Ishikawa (cell line): ENCODE data around the gene PODXL2.

ENCODE experiments used
- CEBPB ChIP-seq: IDR thresholded peaks from 2 replicates; pipeline ENCODE4 v1.6.1; 2012
- CREB1 ChIP-seq: IDR thresholded peaks from 2 replicates; pipeline ENCODE4 v1.6.1; 2012; ENCODE audit warnings: low read depth
- EP300 ChIP-seq: IDR thresholded peaks from 2 replicates; pipeline ENCODE4 v1.6.1; 2012; ENCODE audit warnings: borderline replicate concordance
- YY1 ChIP-seq: IDR thresholded peaks from 2 replicates; pipeline ENCODE4 v1.6.1; 2012; ENCODE audit warnings: low read depth

DNA sequence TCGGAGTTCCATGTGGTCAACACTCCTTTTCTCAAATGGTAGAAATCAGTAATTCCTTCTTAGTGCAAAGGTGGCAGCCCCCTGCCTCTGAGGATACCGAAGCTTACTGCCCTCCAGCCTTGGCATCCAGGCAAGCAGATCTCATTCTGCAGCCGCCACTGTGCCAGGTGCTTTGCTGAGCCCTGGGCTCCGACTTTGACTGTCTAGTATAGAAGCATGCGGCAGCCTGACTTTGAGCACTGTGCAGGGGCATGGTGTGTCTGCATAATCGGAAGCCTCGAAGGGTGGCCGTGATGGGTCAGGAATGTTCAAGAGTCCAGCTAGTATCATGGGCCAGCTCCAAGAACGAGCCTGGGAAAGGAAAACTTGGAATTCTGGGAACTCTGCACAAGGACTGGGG is 83.5 kb downstream of the PODXL2 start:
- no peak for TF ChIP-seq EP300
- TF ChIP-seq CEBPB, result no peak
- TF ChIP-seq YY1, result no peak
- TF ChIP-seq CREB1, result no peak
